CD4-positive, alpha-beta T cell treated with Interleukin-10 for 1 hour (primary cell): ENCODE measurements around the gene NPC1L1.

ENCODE experiments used
- DNase-seq: peaks from one replicate; pipeline ENCODE4 v3.0.0-alpha.2; 2020

The NPC1L1 gene

GRCh38 chr7:44505595-44505994 is 35.5 kb downstream of the NPC1L1 start:
- DNase-seq, result peak; percentile 2

GRCh38 chr7:44498230-44498954 is 42.7 kb downstream of the NPC1L1 start:
- no peak for DNase-seq

DNA sequence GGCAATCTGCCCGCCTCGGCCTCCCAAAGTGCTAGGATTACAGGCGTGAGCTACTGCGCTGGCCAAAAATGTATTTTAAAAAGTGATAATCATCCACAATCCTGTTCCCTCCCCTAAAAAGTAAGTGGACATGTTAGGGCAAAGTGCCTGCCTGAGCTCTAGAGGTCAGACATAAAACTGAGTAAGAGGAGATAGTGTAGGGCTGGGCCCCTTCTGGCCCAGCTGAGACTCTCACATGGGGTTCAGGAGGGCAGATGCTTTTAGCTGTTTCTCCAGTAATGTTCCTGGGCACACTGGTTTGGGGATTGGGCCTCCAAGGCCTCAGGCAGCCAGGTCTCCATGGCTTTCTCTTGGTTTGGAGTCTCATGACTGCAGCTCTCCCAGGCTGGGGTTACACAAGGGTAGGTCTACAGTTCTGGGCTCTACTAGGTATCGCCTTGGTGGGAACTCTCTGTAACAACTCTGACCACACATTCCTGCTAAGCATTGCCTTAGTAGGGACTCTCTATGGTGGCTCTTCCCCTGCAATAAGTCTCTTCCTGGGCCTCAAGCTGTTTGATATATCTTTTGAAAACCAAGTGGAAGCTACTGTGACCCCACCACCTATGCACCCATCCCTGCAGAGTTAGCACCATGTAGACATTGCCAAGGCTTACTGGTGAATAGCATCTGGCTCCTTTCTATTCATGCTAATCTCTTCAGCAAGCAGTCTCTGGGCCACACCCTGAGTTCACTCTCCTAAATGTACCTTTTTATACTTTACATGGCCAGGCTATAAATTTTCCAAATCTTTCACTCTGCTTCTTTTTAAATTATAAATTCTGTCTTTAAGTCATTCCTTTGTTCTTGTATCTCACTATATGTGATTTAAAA is 43.7 kb downstream of the NPC1L1 start:
- DNase-seq, result no peak

GRCh38 chr7:44496385-44496784 is 44.7 kb downstream of the NPC1L1 start:
- no peak for DNase-seq

DNA sequence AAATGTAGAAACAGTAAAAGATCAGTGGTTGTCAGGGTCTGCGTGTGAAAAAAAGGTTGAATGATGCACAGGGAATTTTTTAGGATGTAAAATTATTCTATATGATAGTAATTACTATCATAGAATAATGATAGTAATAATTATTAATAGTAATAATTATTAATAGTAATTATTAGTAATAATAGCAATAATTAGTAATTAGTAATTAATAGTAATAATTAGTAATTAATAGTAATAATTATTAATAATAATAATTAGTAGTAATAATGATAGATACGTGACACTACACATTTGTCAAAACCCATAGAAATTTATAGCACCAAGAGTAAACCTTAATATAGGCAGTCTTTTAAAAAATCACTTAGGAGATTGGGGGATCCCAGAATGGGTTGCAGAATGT is 46.2 kb downstream of the NPC1L1 start:
- DNase-seq, result no peak

- DNase-seq, result no peak
Measured at GRCh38 chr7:44491229-44491628, 49.9 kb downstream of the NPC1L1 start.

- DNase-seq, result peak; percentile 88
Measured at GRCh38 chr7:44490351-44491200, 50.6 kb downstream of the NPC1L1 start, which contains the start of gene NUDCD3. NUDCD3 (minus strand) TSS chr7:44490658; CDS start chr7:44490600, 58 bp downstream.

- peak; percentile 56 for DNase-seq
Measured at GRCh38 chr7:44489955-44490350, 51.2 kb downstream of the NPC1L1 start.

DNA sequence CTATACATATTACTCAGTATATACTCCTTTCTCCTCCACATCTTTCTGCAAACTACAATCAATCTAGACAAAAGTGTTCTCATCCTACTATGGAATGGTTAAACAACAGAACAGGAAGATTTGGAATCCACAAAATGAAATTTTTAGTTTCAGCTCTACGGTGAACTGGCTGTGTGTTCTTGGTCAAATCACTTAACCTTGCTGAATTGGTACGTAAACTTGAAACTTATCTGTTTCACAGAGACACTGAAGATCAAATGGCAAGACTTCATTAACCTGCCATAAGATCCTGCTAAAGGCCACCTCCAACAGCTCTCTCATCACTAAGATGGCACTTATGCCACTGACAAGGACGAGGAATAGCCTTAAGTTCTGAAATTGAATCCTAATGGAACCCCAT is 52.2 kb downstream of the NPC1L1 start:
- DNase-seq, result no peak

- no peak for DNase-seq
Measured at GRCh38 chr7:44486693-44487092, 54.4 kb downstream of the NPC1L1 start.

DNA sequence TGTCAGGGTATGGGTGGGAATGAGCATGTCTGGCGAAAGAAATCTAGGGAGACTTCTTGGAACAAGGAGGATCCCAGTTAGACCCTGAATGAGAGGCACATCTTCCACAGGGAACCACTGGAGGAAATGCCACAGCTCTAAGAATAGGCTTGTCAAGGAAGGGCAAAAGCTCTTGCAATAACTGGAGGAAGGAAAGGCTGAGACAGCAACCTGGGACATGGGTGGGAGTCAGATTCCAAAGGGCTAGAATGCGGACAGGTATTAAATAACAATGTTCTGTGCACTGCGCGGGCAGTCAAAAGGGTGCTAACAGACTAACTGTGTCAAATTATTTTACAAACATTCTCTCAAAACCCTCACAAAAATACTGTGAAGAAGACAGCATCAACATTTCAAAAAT is 55.1 kb downstream of the NPC1L1 start:
- no peak for DNase-seq

DNA sequence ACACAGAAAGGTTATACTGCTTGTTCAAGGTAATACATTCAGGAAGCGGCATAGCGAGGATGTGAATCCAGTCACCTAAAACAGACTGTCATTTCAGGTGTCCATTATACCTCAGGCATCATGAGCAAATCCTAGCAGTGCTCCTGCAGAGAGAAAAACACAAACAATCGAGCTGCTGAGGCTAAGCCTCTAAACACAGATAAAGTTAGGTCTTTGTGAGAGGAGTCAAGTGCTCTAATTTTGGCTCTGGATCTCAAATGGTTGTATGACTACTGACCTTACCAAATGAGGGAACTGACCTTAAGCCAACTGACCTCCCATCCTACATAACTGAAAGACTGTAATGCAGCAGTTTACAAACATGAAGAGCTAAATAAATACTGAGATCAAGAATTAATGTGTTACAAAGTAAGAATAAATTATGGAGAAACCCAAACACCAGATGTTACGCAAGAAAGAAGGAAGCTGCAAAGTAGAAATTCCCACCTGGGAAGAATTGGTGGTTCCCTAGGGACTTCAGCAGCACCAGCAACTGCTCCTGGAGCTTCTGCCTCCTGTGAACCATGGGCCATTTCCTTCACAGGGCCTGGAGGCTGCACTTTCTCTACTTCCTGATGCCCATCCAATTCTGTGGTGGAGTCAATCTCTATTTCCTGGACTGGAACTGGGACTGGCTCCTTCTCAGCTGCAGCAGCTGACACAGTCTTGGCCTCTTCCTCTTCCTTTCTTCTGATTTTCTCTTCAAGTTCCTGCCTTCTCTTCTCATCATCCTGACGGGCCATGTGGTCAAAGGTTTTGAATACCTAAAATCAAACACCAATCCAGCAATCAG is 56.4 kb downstream of the NPC1L1 start:
- no peak for DNase-seq

DNA sequence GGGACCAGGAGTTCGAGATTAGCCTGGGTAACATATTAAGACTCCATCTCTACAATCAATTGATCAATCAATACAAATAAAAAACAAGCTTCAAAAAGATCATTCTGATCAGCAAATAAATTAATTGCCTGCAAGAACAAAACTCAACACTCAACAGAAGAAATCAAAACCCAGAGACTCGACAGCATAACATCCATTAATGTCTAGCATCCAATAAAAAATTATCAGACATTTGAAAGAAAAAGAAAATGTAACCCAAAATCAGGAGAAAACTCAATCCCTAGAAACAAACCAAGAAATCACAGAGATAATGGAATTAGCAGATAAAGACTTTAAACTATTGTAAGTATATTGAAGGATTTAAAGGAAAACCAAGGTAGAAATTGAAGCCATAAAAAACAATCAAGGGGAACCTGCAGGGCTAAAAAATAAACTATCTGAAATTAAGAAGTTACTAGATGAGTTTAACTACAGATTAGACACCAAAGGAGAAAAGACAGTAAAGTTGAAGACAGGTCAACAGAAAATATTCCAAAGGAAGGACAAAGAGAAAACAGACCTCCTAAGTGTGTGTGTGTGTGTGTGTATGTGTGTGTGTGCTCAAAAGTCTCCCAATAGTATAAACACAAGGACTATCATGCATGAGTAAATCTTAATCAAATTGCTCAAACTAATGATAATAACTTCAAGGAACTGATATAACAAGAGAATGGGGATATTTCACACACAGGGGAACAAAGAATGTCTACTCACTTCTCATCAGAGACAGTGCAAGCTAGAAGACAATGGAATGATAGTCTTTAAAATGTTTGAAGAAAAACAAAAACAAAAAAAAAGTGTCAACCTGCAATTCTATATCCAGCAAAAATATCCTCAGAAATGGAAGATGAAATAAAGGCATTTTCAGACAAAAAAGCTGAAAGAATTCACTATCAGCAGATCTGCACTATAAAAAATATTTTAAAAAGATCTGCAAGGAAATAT is 58.3 kb downstream of the NPC1L1 start:
- no peak for DNase-seq

- DNase-seq, result no peak
Measured at GRCh38 chr7:44477938-44478337, 63.2 kb downstream of the NPC1L1 start.

- peak; percentile 78 for DNase-seq
Measured at GRCh38 chr7:44477063-44477830, 63.9 kb downstream of the NPC1L1 start.

DNA sequence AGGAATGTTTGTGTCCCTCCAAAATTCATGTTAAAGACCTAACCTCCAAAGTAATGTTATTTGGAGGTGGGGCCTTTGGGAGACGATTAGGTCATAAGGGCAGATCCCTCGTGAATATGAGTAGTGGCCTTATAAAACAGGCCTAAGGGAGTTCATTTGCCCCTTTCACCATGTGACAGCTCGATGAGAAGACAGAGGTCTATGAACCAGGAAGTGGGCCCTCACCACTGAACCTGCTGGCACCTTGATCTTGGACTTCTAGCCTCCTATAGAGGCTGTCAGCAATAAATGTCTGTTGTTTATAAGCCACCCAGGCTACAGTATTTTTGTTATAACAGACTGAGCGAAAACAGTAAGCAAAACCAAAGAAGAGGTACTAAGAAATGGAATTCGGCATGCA is 64.8 kb downstream of the NPC1L1 start:
- DNase-seq, result no peak

- no peak for DNase-seq
Measured at GRCh38 chr7:44473295-44473694, 67.8 kb downstream of the NPC1L1 start.

DNA sequence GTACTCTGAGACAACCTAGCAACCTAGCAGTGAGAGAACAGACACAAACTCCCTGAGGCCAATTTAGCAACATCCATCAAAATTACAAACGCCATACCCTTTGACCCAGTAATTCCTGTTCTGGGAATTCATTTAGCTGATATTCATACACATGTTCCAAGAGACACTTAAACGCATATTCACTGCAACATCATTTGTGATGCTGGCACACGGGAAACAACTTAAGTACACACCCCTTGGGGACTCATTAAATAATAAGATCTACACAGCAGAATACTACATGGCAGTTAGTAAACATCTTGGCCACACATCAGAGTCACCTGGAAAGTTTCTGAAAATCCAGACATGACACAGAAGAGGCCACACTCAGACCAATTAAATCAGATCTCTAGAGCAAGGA is 68.3 kb downstream of the NPC1L1 start:
- DNase-seq, result no peak

GRCh38 chr7:44471850-44472249 is 69.3 kb downstream of the NPC1L1 start:
- DNase-seq, result no peak

GRCh38 chr7:44471436-44471835 is 69.7 kb downstream of the NPC1L1 start:
- DNase-seq, result no peak
